NB4 (cell line): ENCODE data around the gene CSRNP3.

Experiments
- DNase-seq: peaks from one replicate; pipeline ENCODE4 v3.0.0; 2010; ENCODE audit warnings: low read depth
- H3K4me3 ChIP-seq: one replicate; pipeline ENCODE4 v1.5.1; 2011; ENCODE audit warnings: mild to moderate bottlenecking, low read depth, low read length, moderate library complexity
- MYC ChIP-seq: IDR thresholded peaks from 2 replicates; pipeline ENCODE4 v1.6.1; 2011; ENCODE audit warnings: low read depth, low read length
- POLR2A ChIP-seq: IDR thresholded peaks from 2 replicates; pipeline ENCODE4 v1.6.1; 2011; ENCODE audit warnings: mild to moderate bottlenecking; ENCODE audit not compliant: insufficient read length; ENCODE audit errors: extremely low read depth
- TF ChIP-seq, protein P1 (sequence below): IDR thresholded peaks from one replicate; pipeline ENCODE4 v1.5.1; 2012; ENCODE audit warnings: low read depth, low read length
- TF ChIP-seq, protein P2 (sequence below): IDR thresholded peaks from 2 replicates; pipeline ENCODE4 v1.6.1; 2011; ENCODE audit warnings: low read depth, low read length

The CSRNP3 gene

DNA sequence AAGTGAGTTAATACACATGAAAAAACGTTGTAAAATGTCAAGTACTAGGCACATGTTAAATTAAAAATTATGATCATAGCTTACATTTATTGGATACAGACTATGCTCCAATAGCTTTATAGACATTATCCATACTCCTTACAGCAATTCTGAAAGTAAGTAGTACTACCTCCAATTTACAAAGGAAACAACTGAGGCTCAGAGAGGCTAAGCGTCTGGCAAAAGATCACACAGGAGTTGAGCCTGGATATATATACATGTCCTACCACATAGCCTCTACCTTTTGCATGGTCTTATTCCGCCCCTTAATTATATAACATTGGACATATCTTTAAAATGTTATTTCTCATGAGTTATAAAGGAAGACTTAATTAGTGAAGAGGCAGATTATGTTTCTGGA, 127.3 kb downstream of the CSRNP3 start:
- H3K4me3 ChIP-seq = no peak overlapping the region
- TF ChIP-seq, protein P1, sequence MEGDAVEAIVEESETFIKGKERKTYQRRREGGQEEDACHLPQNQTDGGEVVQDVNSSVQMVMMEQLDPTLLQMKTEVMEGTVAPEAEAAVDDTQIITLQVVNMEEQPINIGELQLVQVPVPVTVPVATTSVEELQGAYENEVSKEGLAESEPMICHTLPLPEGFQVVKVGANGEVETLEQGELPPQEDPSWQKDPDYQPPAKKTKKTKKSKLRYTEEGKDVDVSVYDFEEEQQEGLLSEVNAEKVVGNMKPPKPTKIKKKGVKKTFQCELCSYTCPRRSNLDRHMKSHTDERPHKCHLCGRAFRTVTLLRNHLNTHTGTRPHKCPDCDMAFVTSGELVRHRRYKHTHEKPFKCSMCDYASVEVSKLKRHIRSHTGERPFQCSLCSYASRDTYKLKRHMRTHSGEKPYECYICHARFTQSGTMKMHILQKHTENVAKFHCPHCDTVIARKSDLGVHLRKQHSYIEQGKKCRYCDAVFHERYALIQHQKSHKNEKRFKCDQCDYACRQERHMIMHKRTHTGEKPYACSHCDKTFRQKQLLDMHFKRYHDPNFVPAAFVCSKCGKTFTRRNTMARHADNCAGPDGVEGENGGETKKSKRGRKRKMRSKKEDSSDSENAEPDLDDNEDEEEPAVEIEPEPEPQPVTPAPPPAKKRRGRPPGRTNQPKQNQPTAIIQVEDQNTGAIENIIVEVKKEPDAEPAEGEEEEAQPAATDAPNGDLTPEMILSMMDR = no peak
- no peak for TF ChIP-seq MYC
- no peak for TF ChIP-seq POLR2A
- TF ChIP-seq, protein P2, sequence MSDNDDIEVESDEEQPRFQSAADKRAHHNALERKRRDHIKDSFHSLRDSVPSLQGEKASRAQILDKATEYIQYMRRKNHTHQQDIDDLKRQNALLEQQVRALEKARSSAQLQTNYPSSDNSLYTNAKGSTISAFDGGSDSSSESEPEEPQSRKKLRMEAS = no peak
- DNase-seq = no peak

DNA sequence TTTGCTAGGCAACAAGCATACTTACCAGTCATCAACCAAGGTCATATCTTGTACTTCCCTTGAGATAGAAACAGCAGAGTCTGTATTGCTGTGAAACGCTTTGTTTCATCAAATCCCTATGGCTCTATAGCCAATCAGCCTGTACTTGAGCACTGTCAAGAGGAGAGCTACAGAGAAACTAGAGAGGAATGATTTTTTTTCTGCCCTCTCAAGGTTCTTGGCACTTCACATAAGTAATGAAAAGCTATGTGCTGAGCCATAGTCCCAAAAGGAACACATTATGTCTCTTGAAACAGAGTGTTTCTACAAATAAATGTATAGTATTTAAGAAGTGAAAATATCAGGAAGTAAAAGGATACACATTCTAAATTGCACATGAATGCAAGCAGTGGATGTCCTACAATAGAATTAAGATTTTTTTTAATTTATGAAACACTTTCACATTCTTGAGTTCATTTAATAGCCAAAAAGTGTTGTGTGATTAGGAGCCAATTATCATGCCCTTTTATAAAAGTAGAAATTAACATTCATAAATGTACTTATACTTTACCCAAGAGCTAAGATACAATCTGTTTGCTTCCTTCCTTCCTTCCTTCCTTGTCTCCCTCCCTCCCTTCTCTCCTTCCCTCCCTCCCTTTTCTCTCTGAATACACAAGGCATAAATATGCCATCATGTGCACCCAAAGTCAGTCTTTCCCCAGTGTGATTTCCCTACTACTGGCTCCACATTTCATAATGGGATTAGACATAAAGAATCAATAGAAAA, 131.8 kb downstream of the CSRNP3 start:
- no peak overlapping the region for H3K4me3 ChIP-seq
- DNase-seq = no peak
- TF ChIP-seq, protein P2 = no peak
- TF ChIP-seq MYC (no peak), POLR2A (no peak)
- TF ChIP-seq, protein P1 = no peak

DNA sequence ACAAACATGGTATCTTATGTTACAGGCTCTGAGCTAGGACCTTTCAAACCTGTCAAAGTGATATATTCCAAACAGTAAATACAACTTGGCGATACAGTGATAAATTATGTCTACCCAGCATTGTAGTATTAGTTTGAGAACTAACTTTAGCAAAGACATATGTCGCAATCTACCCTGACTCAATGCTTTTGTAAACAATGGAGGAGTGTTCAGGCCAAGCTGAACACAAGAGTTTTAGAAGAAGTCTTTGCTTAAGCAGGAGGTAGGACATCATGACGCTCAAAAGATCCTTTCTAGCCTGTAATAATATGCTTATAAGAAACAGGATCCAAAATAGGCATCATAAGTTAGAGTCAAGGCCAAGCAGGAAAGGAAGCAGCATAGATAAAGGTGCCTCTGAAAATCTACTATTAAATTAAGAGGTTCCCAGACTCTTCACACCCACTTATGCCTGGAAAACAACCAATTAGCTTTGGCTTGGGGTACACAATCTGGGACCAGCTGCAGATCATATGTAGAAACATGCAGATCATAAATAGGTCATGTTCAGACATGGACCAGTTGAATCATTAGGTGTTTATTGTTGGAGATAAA, 132.5 kb downstream of the CSRNP3 start:
- peak; percentile 37 for DNase-seq
- H3K4me3 ChIP-seq = no peak overlapping the region
- TF ChIP-seq, protein P2 = no peak
- no peak for TF ChIP-seq MYC
- TF ChIP-seq POLR2A = no peak
- TF ChIP-seq, protein P1 = no peak

DNA sequence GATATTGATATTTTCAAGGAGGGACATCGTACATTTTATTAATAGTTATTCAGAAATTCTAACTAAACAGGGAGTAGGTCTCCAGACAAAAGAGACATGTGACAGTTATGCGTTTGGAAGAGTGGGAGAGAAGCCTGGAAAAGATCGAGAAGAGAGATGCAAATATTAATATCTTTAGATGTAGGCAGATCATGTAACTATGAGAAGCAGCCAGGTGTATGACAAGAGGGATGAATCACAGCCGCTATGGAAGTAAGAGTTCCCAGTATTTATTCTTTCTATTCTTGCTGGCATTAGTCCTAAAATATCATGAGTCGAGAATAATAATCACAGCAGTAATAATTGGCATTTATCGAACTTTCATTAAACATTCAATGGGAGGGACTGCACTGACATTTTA, 140.2 kb downstream of the CSRNP3 start:
- DNase-seq = no peak
- TF ChIP-seq, protein P2 = no peak
- TF ChIP-seq, protein P1 = no peak
- TF ChIP-seq MYC (no peak), POLR2A (no peak)
- H3K4me3 ChIP-seq = no peak overlapping the region

DNA sequence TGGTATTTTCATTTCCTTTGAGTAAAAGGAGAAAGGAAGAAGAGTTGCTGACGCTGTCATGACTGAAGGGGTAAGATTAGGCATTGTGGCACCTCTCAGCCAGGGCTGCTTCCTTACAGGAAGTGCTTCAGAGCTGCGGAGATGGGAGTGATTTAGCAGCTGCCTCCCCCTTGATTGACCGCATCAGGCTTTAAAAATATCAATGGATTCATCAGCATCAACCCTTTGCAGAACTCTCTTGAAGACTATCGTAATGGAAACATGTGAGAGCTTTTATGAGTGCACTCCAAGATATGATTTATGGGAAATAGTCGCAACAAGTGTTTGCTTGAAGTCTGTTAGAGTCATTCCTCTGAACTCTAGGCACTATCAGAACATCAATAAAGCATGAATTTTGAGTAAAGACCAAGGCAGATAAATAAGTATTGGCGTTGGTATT, 141.1 kb downstream of the CSRNP3 start:
- DNase-seq = peak; percentile 4
- TF ChIP-seq POLR2A (no peak), MYC (no peak)
- TF ChIP-seq, protein P1 = no peak
- TF ChIP-seq, protein P2 = no peak
- H3K4me3 ChIP-seq = no peak overlapping the region
